ENCODE measurements around the gene PADI2.

The PADI2 gene

GRCh38 chr1:17140279-17140678 lies 21.0 kb upstream of the PADI2 start:
- DNase-seq = no peak

DNA sequence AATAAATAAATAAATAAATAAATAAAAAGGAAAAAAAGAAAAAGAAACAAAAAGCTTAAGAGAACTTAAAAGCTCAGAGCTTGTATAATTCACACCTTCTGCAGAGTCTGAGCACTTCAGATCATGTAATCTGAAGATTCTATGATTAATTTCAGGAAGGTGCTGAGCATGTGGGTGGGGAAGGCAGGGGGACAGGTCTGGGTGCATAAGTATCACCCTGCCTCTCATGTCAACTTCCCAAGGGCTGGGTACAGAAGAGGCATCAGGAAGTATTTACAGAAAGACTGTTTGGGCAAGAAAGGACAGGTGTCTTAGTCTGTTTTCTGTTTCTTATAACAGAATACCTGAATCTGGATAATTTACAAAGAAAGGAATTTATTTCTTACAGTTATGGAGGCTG lies 20.4 kb upstream of the PADI2 start:
- DNase-seq = no peak

GRCh38 chr1:17137441-17137840 lies 18.2 kb upstream of the PADI2 start:
- no peak for DNase-seq

- DNase-seq = no peak
These were observed 17.7 kb upstream of the PADI2 start for GRCh38 chr1:17136936-17137335.

DNA sequence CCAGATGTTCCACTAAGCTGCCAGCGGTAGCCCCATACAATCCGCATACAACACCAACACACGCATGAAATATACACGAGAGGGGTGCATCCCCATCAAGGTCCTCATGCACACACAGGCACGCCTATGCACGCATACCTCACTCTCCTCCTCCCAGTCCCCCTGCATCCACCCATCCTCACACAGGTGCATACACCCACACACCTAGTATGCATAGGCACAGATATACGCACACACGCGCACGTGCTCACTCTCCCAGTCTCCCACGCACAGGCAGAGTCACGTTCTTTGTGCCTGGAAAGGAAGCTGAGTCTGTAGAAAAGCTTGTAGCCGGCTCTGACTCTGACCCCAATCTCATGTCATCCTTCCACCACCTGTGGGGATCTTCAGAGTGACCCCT lies 16.9 kb upstream of the PADI2 start:
- no peak for DNase-seq

GRCh38 chr1:17135530-17135929 lies 16.3 kb upstream of the PADI2 start:
- DNase-seq = no peak

DNA sequence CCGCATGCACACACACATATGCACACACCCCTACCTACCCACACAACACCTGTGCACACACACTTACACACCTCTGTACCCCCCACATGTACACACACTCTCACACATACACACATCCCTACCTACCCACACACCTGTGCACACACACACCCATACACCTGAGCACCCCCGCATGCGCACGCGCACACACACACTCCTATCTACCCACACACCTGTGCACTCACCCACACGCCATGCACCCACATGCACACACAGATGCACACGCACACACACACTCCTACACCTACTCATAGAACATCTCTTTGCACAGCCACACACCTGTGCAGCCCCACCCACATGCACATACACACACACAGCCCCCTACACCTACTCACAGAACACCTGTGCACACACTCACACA lies 15.5 kb upstream of the PADI2 start:
- DNase-seq = no peak

DNA sequence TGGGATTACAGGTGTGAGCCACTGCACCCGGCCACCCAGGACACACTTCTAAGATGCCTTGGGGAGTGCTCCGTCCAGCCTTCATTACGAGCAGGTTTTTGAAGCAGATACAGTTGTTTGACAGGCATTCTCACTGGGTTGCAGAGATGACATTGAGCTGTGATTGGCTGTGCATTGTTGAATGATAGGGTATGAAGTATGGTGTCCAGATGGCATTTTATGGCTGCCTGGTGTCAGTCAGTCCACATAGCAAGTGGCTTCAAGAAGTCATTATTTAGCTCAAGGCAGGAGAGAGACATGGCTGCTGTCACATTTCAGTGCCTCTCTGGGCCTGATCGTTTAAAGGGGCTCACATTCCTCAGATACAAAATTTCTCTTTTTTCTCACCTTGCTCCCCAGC lies 14.8 kb upstream of the PADI2 start:
- DNase-seq = no peak

- DNase-seq = no peak
These were observed 10.9 kb upstream of the PADI2 start for GRCh38 chr1:17130138-17130635.

- DNase-seq = no peak
These were observed 9.1 kb upstream of the PADI2 start for GRCh38 chr1:17128361-17128760.

DNA sequence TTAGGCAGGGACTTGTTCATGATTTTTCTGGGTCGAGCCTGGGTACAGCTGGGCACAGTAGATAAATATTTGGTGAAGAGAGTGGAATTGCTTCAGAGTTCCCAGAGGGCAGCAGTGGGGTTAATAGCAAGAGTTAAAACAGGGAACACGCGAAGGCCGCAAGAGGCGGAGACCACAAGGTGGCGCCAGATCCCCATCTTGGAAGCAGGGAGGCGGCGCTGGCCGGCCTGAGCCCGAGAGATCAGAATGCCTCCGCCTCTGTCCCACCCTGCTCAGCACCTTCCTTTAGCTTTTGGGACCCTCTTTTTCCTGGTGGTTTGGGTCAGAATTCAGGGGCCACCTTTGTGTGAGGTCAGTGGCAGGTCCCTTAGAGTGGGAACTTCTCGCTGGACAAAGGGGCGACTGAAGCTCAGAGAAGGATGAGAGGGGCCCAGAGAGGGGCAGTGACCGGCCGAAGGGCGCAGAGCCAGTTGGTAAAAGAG lies 6.5 kb upstream of the PADI2 start:
- DNase-seq = peak in 53 of 56 donors; percentile 16 to 93 (median 66)

DNA sequence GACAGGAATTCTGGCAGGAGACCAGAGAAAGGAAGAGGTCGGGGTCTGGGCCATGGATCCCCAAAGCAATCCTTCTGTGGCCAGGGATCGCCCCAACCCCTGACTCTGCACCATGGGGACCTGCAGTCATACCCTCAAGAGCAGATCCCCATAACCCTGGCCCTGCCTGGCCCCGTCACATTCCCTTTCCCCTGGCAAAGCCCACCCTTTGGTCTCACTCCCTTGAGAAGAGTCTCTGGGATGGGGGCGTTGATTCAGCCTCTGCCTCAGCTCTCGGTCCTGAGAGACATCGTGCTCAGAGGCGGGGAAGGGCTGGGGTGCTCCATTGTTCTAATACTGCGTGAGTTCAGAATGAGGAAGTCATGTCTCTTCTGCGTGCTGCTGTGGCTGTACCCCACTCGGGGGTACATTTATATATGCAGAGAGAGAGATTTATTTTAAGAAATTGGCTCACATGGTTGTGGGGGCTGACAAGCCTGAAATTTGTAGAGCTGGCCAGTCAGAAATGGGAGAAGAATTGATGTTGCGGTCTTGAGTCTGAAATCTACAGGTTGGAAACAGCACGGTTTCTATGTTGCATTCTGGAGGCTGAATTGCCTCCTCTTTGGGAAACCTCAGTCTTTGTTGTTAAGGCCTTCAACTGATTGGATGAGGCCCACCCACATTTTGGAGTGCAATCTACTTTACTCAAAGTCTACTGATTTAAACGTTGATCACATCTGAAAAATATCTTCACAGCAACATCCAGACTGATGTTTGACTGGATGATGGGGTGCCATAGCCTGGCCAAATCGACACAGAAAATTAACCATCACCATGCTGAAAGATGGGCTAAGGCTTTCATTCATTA lies 4.2 kb upstream of the PADI2 start:
- DNase-seq = peak in 1 of 56 donors; percentile 30

- DNase-seq = no peak
These were observed 3.4 kb upstream of the PADI2 start for GRCh38 chr1:17122521-17123164.

DNA sequence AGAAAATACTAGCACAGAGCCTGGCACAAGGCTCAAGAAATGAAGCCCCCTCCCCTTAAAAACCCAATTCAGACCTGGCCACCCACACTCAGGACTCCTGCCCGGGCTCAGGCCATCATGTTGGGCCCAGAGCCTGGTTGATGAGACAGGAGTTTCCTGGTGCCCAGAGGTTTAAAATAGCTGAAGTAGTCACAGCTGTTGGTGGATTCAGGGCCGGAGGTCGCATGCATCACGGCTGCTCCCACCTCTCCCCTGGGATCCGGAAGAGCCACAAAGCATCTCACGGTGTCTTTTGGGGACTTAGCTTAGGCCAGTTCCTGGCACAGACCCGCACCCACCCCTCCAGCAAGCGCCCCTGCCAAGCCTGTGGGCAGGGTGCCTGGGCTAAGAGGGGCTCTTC lies 2.6 kb upstream of the PADI2 start:
- no peak for DNase-seq

GRCh38 chr1:17120962-17121837 lies 1.9 kb upstream of the PADI2 start:
- DNase-seq = peak in 1 of 56 donors; percentile 25

- DNase-seq = no peak
These were observed 1.2 kb upstream of the PADI2 start for GRCh38 chr1:17120481-17120877.

GRCh38 chr1:17119773-17120480 lies 676 bp upstream of the PADI2 start:
- peak in 5 of 56 donors; percentile 22 to 65 (median 42) for DNase-seq

DNA sequence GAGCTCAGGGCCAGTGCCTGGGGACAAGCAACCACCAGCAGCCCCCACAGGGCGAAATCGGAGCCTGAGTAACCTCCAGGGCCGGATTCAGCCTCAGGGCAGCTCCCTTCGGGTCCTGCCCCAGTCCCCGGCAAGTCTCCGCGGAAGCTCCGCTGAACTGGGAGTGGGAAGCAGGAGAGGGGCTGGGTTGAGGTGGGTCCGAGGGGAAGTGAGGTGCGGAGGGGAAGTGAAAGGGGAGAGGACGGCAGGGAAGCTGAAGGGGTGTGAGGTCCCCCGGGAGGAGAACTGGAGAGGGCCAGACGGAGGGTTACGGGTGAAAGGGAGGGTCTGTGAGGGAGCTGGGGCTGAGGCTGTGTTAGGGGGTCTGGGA lies 560 bp downstream of the PADI2 start:
- no peak for DNase-seq

DNA sequence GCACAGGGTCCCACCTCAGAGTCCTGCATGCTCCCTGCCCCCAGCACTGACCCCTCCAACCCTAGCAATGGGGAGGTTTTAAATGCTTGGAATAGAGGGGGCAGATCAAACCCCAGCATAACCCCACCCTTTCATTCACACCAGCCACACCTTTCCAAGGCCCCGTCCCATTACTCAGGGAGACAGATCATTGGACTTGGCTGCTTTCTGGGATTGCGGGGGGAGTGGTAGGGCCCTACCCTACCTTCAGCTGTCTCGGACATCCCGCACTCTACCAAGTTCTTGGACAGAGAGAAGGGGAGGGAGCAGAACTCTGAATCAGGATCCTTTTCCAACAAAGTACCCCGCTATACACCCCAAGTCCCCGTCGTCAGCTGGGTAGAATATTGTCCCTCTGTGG lies 983 bp downstream of the PADI2 start:
- DNase-seq = no peak

DNA sequence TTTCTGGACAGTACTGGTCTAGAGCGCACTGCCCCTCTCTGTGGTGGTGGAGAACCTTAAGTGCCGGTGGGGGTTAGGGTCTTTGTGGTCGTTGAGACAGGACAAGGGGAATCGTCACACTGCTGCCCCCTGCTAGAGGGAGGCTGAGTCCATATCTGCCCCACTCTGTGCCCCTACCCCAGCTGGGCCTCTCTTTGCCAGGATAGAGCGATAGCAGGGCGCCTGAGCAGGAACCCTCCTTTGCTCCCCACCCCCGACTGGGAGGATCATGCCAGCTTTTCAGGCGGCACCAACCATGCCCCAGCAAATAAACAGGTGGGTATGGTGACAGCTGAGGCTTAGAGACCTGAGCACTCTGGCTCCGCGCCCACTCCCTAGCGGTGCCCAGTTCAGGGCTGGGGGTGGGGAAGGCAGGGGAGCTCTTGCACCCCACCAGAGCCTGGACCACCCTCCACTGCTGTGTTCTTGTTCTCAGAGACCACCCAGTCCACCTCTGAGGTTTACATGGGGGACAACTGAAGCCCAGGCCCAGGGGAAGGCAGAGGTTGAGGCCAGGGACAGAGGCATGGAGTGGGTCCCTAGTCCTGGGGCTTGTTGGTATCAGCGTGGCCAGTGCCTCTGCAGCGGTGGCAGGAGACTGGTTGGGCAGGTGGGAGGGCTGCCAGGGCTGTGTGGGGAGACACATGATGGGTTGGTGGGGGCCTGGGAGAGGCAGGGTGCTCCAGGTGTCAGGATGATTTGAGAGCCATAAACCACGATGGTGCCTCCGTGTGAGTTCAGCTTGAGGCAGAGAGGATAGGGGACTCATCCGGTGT lies 1.6 kb downstream of the PADI2 start:
- DNase-seq = peak in 5 of 56 donors; percentile 19 to 36 (median 28)

Measured in amygdala (tissue), 56 donors.